HG03060 (cell line): ENCODE measurements around the gene MAPKAP1.

Experiments used
- ATAC-seq: cut with Tn5 transposase; IDR thresholded peaks from one replicate; pipeline ENCODE4 v1.9.1; 2021; ENCODE audit warnings: low read depth, moderate number of reproducible peaks; ENCODE audit not compliant: unreplicated experiment

The MAPKAP1 gene

GRCh38 chr9:125519734-125520133 is 187.3 kb downstream of the MAPKAP1 start:
- ATAC-seq = no peak

GRCh38 chr9:125517577-125517976 is 189.4 kb downstream of the MAPKAP1 start:
- ATAC-seq = no peak

GRCh38 chr9:125515983-125516940 is 190.7 kb downstream of the MAPKAP1 start:
- ATAC-seq = no peak

GRCh38 chr9:125515281-125515680 is 191.7 kb downstream of the MAPKAP1 start:
- ATAC-seq = no peak

GRCh38 chr9:125514468-125514867 is 192.5 kb downstream of the MAPKAP1 start:
- no peak for ATAC-seq

GRCh38 chr9:125513668-125514413 is 193.2 kb downstream of the MAPKAP1 start:
- ATAC-seq = peak; percentile 72

- no peak for ATAC-seq
Observed at GRCh38 chr9:125513303-125513667, 193.7 kb downstream of the MAPKAP1 start.

- no peak for ATAC-seq
Observed at GRCh38 chr9:125511789-125512660, 195.0 kb downstream of the MAPKAP1 start.

- no peak for ATAC-seq
Observed at GRCh38 chr9:125510980-125511379, 196.0 kb downstream of the MAPKAP1 start.

GRCh38 chr9:125509476-125509875 is 197.5 kb downstream of the MAPKAP1 start:
- no peak for ATAC-seq

GRCh38 chr9:125508249-125508648 is 198.8 kb downstream of the MAPKAP1 start:
- ATAC-seq = no peak

- ATAC-seq = no peak
Observed at GRCh38 chr9:125507226-125507625, 199.8 kb downstream of the MAPKAP1 start.

GRCh38 chr9:125505988-125506438 is 201.0 kb downstream of the MAPKAP1 start:
- ATAC-seq = no peak

GRCh38 chr9:125504616-125505015 is 202.4 kb downstream of the MAPKAP1 start:
- no peak for ATAC-seq

- no peak for ATAC-seq
Observed at GRCh38 chr9:125497906-125498305, 209.1 kb downstream of the MAPKAP1 start.

- no peak for ATAC-seq
Observed at GRCh38 chr9:125497478-125497877, 209.5 kb downstream of the MAPKAP1 start.

- no peak for ATAC-seq
Observed at GRCh38 chr9:125496313-125496834, 210.6 kb downstream of the MAPKAP1 start.

GRCh38 chr9:125495172-125496119 is 211.6 kb downstream of the MAPKAP1 start:
- ATAC-seq = no peak

GRCh38 chr9:125494653-125494915 is 212.4 kb downstream of the MAPKAP1 start:
- ATAC-seq = no peak
